H7 (cell line): ENCODE data around the gene KCTD16. TPM values are rescaled to one million over a fixed set of nuclear protein-coding genes. Genes with fewer than 3 reads are reported as not detected.

Experiments used
- DNase-seq: peaks from one replicate; pipeline ENCODE4 v3.0.0; 2012
- H3K27me3 ChIP-seq: 2 replicates; pipeline ENCODE4 v1.6.0; 2011; ENCODE audit warnings: mild to moderate bottlenecking, low read length; ENCODE audit not compliant: control insufficient read depth, insufficient read depth
- H3K36me3 ChIP-seq: replicated peaks from 2 replicates; pipeline ENCODE4 v1.5.1; 2011; ENCODE audit warnings: low read length; ENCODE audit not compliant: control insufficient read depth, insufficient read depth
- H3K4me3 ChIP-seq: 2 replicates; pipeline ENCODE4 v1.5.1; 2011; ENCODE audit warnings: low read depth, mild to moderate bottlenecking, control low read depth, low read length, moderate library complexity; ENCODE audit not compliant: insufficient read depth
- total RNA-seq: library from RNA; depleted of rRNA; stranded (reverse); fragments of >200 nt; shearing (Covaris generic); gene quantifications from 2 replicates; pipeline ENCODE4 v1.2.3, GENCODE V29; 2014

Gene KCTD16
- total RNA-seq, 1 experiment from 2014 or later = not detected

DNA sequence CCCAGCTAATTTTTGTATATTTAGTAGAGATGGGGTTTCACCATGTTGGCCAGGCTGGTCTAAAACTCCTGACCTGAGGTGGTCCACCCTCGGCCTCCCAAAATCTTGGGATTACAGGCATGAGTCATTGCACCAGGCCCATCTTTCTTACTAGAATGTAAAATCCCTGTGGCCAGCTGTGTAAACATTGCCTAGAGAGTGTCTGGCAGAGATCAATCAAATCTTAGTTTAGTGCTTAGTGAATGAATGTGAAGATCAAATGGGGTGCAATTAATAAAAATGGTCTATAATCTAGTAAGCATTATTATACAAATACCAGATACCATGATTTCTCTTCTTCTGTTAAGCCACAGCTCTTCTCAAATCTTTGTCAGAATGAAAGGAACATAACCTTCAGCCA lies 289.9 kb downstream of the KCTD16 start:
- H3K4me3 ChIP-seq = no peak overlapping the region
- no peaks in the 10 kb centered on the region for H3K27me3 ChIP-seq
- no peaks in the 10 kb centered on the region for H3K36me3 ChIP-seq
- DNase-seq = no peak

- Histone ChIP-seq H3K27me3 (no peaks in the 10 kb centered on the region), H3K36me3 (no peaks in the 10 kb centered on the region), H3K4me3 (no peak overlapping the region)
- DNase-seq = no peak
These were observed 291.9 kb downstream of the KCTD16 start for GRCh38 chr5:144462577-144462976.

DNA sequence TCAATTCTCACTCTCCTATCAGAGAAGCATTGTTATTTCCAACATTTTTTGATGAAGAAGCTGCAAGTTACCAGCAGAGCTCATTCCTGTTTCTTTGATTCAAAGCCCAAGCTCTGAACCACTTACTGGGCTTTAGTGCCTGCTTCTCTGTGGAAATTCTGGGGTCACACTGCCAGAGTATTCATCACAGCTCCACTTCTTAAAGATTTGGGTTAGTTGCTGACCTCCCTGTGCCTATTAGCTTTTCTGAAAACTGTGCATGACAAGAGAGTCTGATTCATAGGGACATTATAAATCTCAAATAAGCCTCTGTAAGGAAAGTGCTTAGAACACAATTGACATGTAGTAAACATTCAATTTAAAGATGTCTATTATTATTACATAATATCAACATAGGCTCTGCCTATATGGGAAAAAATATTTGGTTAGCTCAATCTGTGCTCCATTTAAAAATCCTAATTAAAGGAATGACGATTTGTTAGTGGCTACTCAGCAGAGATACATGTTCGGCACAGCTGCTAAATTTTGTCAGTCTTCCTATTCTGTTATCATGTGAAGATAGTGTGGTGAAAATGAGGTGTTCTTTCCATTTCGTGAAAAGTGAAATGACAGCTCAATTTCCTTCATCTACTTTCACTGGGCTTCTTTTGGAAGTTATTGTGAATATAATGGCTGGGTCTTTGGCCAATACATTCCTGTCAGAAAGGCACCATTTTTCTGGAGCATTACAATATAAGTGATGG lies 293.0 kb downstream of the KCTD16 start:
- Histone ChIP-seq H3K4me3 (no peak overlapping the region), H3K27me3 (no peaks in the 10 kb centered on the region), H3K36me3 (no peaks in the 10 kb centered on the region)
- DNase-seq = no peak

GRCh38 chr5:144464306-144464705 lies 293.6 kb downstream of the KCTD16 start:
- no peak for DNase-seq
- Histone ChIP-seq H3K27me3 (no peaks in the 10 kb centered on the region), H3K36me3 (no peaks in the 10 kb centered on the region), H3K4me3 (no peak overlapping the region)

DNA sequence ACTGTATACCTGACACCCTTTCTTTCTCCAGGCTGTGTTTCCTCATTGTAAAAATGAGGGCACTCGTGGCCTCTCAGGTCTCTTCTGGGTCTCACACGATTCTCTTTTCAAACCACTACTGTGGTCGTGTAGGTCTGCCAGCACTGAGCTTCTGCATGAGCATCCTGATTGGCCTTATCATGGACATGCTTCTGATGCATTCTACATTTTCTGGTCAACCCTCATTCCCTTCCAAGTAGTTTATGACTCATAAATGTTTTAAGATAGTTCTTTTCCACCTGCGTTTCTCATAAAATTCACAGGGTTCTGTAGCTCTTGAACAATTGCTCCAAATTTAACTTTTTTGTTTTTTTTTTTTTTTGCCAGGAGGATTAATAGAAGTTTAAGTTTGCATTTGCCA lies 294.8 kb downstream of the KCTD16 start:
- H3K36me3 ChIP-seq = no peaks in the 10 kb centered on the region
- no peak for DNase-seq
- no peaks in the 10 kb centered on the region for H3K27me3 ChIP-seq

DNA sequence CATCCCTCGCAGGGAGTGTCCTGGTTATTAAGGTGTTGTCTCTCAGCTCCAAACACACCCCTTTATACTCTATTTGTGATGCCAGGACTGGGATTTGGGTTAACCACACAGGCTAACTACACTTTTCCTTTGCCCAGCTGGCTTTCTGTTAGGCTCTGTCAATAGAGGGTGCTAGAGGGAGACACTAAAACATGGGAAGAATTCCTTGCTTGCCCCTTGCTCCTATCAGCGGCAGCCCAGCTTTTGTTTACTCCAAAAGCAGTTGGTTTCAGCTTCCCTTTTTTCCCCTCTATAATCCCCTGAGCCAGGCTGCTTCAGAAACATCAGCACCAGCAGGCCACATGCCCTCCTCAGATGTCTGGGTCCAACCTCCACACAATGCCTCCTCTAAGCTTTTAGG lies 297.1 kb downstream of the KCTD16 start:
- DNase-seq = peak; percentile 28
- no peaks in the 10 kb centered on the region for H3K36me3 ChIP-seq
- H3K4me3 ChIP-seq = no peak overlapping the region
- H3K27me3 ChIP-seq = no peaks in the 10 kb centered on the region

More for the DNA sequence above, 294.8 kb downstream of the KCTD16 start:
- no peak overlapping the region for H3K4me3 ChIP-seq

- Histone ChIP-seq H3K27me3 (no peaks in the 10 kb centered on the region), H3K4me3 (no peak overlapping the region), H3K36me3 (no peaks in the 10 kb centered on the region)
- DNase-seq = no peak
These were observed 297.9 kb downstream of the KCTD16 start for GRCh38 chr5:144468571-144468970.

GRCh38 chr5:144469106-144469505 lies 298.4 kb downstream of the KCTD16 start:
- Histone ChIP-seq H3K27me3 (no peaks in the 10 kb centered on the region), H3K36me3 (no peaks in the 10 kb centered on the region), H3K4me3 (no peak overlapping the region)
- DNase-seq = no peak

GRCh38 chr5:144472221-144472620 lies 301.5 kb downstream of the KCTD16 start:
- no peak for DNase-seq
- no peak overlapping the region for H3K4me3 ChIP-seq
- no peaks in the 10 kb centered on the region for H3K27me3 ChIP-seq

DNA sequence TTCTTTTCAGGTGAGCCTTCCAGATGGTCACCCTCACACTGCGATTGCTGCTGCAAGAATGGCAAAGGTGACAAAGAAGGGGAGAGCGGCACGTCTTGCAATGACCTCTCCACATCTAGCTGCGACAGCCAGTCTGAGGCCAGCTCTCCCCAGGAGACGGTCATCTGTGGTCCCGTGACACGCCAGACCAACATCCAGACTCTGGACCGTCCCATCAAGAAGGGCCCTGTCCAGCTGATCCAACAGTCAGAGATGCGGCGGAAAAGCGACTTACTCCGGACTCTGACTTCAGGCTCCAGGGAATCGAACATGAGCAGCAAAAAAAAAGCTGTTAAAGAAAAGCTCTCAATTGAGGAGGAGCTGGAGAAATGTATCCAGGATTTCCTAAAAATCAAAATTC lies 303.0 kb downstream of the KCTD16 start:
- no peak for DNase-seq
- Histone ChIP-seq H3K27me3 (no peaks in the 10 kb centered on the region), H3K4me3 (no peak overlapping the region), H3K36me3 (no peaks in the 10 kb centered on the region)

More at GRCh38 chr5:144472221-144472620, 301.5 kb downstream of the KCTD16 start:
- H3K36me3 ChIP-seq = no peaks in the 10 kb centered on the region

- Histone ChIP-seq H3K27me3 (no peaks in the 10 kb centered on the region), H3K4me3 (no peak overlapping the region), H3K36me3 (no peaks in the 10 kb centered on the region)
- no peak for DNase-seq
These were observed 307.9 kb downstream of the KCTD16 start for GRCh38 chr5:144478565-144478964.

- Histone ChIP-seq H3K36me3 (no peaks in the 10 kb centered on the region), H3K4me3 (no peak overlapping the region), H3K27me3 (no peaks in the 10 kb centered on the region)
- DNase-seq = no peak
These were observed 311.2 kb downstream of the KCTD16 start for GRCh38 chr5:144481861-144482260.

GRCh38 chr5:144484124-144484897 lies 313.6 kb downstream of the KCTD16 start:
- no peak for DNase-seq
- Histone ChIP-seq H3K4me3 (no peak overlapping the region), H3K27me3 (no peaks in the 10 kb centered on the region), H3K36me3 (no peaks in the 10 kb centered on the region)

- no peak for DNase-seq
These were observed 314.9 kb downstream of the KCTD16 start for GRCh38 chr5:144485540-144485939.

GRCh38 chr5:144487207-144487606 lies 316.5 kb downstream of the KCTD16 start:
- Histone ChIP-seq H3K4me3 (no peak overlapping the region), H3K27me3 (no peaks in the 10 kb centered on the region), H3K36me3 (no peaks in the 10 kb centered on the region)
- DNase-seq = peak; percentile 4

More at GRCh38 chr5:144485540-144485939, 314.9 kb downstream of the KCTD16 start:
- H3K4me3 ChIP-seq = no peak overlapping the region
- H3K27me3 ChIP-seq = no peaks in the 10 kb centered on the region
- no peaks in the 10 kb centered on the region for H3K36me3 ChIP-seq
